Heart left ventricle (tissue), 13 donors: ENCODE measurements around the gene TMPRSS4.

Source experiments
- CTCF ChIP-seq, 12 donors: fragments of 200-600 bp; sonication (generic) in 4 of 12; IDR thresholded peaks; one replicate each; pipeline versions ENCODE4 v1.5.0 to v1.8.0; 2018 to 2022; ENCODE audit warnings: antibody characterized with exemption in 12 of 12, mild to moderate bottlenecking in 5 of 12
- POLR2A ChIP-seq, 2 donors: fragments of 450-650 bp; IDR thresholded peaks; one replicate each; pipeline ENCODE4 v1.6.1; 2017; ENCODE audit warnings: antibody characterized with exemption in 2 of 2, mild to moderate bottlenecking in 2 of 2, moderate library complexity in 2 of 2
- donor health status: ischemic (EF 13 %, LVEDD 7.1; RV severe dilation, severe dysfunction).
- donor health status: DM: no; HTN: yes; CAD: no.
- donor health status: DM: no; HTN: no; CAD: no.
- donor health status: ischemic (EF 25% LVEDD 6.9; RV normal size, moderate dysfunction).
- donor health status: ischemic (EF 25% LVEDD 5.7; RV mildly dilated, moderate dysfunction).
- donor health status: ischemic (EF 35%, LVEDD 5.7; RV mildly dilated, moderate dysfunction).
- donor health status: nonischemic (EF 11% LVEDD 7.7; RV severe dilation, severe dysfunction).
- donor health status: DM: yes; HTN: yes; CAD: no.
- donor health status: PGD.
- donor health status: ischemic (EF 29% LVEDD 5.4; RV normal size, mild dysfunction).
- donor health status: nonischemic (EF 23%, LVEDD 6.1; RV moderate dilation, normal function).

- no peak for TF ChIP-seq CTCF (IDR thresholded peaks at IDR 0.05)
- no peak for TF ChIP-seq POLR2A (IDR thresholded peaks at IDR 0.05)
Observed at GRCh38 chr11:118142081-118142480, 65.2 kb downstream of the TMPRSS4 start.
